PC-3 (cell line): Measurements from ENCODE around the gene STX3. TPM values are rescaled to one million over a fixed set of nuclear protein-coding genes. Genes with fewer than 3 reads are reported as not detected.
"Not testable (repeated sequence)": the region's sequence is repeated elsewhere in the genome, so short reads cannot be mapped to it uniquely, and the experiment has no call there.

Experiments
- ATAC-seq: fragments of 200-7000 bp; cut with Tn5 transposase; 2 replicates; pipeline ENCODE4 v1.9.1; 2020; ENCODE audit warnings: mild to moderate bottlenecking, moderate library complexity
- BruUV-seq: library from RNA; stranded (reverse); fragments of 400-500 nt; replicated peaks from 2 replicates; lab custom pipeline; 2021; lab: Mats Ljungman, UMichigan
- CTCF ChIA-PET: fragments of 300-600 bp; sonication (Branson Sonifier 250); formaldehyde crosslinking; loops from one replicate; lab custom pipeline; 2022; ENCODE audit warnings: antibody characterized with exemption; lab: Charles Lee
- POLR2A ChIA-PET: fragments of 300-600 bp; sonication (Branson Sonifier 250); formaldehyde crosslinking; loops from one replicate; lab custom pipeline; 2022; ENCODE audit warnings: antibody characterized with exemption; ENCODE audit not compliant: unreplicated experiment; lab: Charles Lee
- DNase-seq: peaks from one replicate; pipeline ENCODE4 v3.0.0-alpha.2; 2015
- H2AFZ ChIP-seq: fragments of 300-600 bp; sonication (generic); 2 replicates; pipeline ENCODE4 v1.6.0; 2016; ENCODE audit warnings: antibody characterized with exemption, low read length
- H3F3A ChIP-seq: fragments of 300-600 bp; sonication (generic); one replicate; pipeline ENCODE4 v1.6.0; 2017; ENCODE audit warnings: antibody characterized with exemption, low read length, control low read depth, mild to moderate bottlenecking; ENCODE audit not compliant: unreplicated experiment
- H3K27ac ChIP-seq: fragments of 300-600 bp; sonication (generic); 2 replicates; pipeline ENCODE4 v1.5.1; 2016; ENCODE audit warnings: mild to moderate bottlenecking, low read length
- H3K27me3 ChIP-seq: fragments of 300-600 bp; sonication (generic); 2 replicates; pipeline ENCODE4 v1.6.1; 2016; ENCODE audit warnings: low read length, mixed read lengths
- H3K36me3 ChIP-seq: fragments of 300-600 bp; sonication (generic); 2 replicates; pipeline ENCODE4 v1.6.1; 2016; ENCODE audit warnings: low read depth, mixed run types, low read length, mixed read lengths
- H3K4me1 ChIP-seq: fragments of 300-600 bp; sonication (generic); 2 replicates; pipeline ENCODE4 v1.5.1; 2016; ENCODE audit warnings: low read length; ENCODE audit not compliant: insufficient read depth
- H3K4me2 ChIP-seq: fragments of 300-600 bp; sonication (generic); 2 replicates; pipeline ENCODE4 v1.6.0; 2016; ENCODE audit warnings: low read length
- H3K4me3 ChIP-seq: fragments of 300-600 bp; sonication (generic); 2 replicates; pipeline ENCODE4 v1.5.1; 2016; ENCODE audit warnings: mild to moderate bottlenecking, low read length, mixed read lengths
- H3K79me2 ChIP-seq: fragments of 300-600 bp; sonication (generic); 2 replicates; pipeline ENCODE4 v1.6.1; 2017; ENCODE audit warnings: low read length, mixed read lengths
- H3K9ac ChIP-seq: fragments of 300-600 bp; sonication (generic); 2 replicates; pipeline ENCODE4 v1.6.0; 2016; ENCODE audit warnings: mild to moderate bottlenecking, low read length
- H3K9me2 ChIP-seq: fragments of 300-600 bp; sonication (generic); replicated peaks from 2 replicates; pipeline ENCODE4 v1.6.1; 2016; ENCODE audit warnings: mixed run types, low read length, mixed read lengths
- H3K9me3 ChIP-seq: fragments of 300-600 bp; sonication (generic); 2 replicates; pipeline ENCODE4 v1.6.1; 2016; ENCODE audit warnings: low read length, mixed read lengths
- H4K20me1 ChIP-seq: fragments of 300-600 bp; sonication (generic); 2 replicates; pipeline ENCODE4 v1.6.1; 2016; ENCODE audit warnings: low read length, mixed read lengths
- EZH2 ChIP-seq: fragments of 300-600 bp; sonication (generic); IDR thresholded peaks from one replicate; pipeline ENCODE4 v1.6.1; 2017; ENCODE audit warnings: antibody characterized with exemption, mild to moderate bottlenecking, low read length; ENCODE audit not compliant: unreplicated experiment
- EZH2phosphoT487 ChIP-seq: fragments of 300-600 bp; sonication (generic); IDR thresholded peaks from 2 replicates; pipeline ENCODE4 v1.6.1; 2018; ENCODE audit warnings: mild to moderate bottlenecking, antibody characterized with exemption, low read length, borderline replicate concordance
- intact Hi-C: fragments of 100-400 bp; cut with micrococcal nuclease; formaldehyde crosslinking; loops from 2 replicates; pipeline ENCODE4 v1.9.0; 2023
- total RNA-seq: library from RNA; depleted of rRNA; stranded (reverse); fragments of >200 nt; gene quantifications from 2 replicates; pipeline ENCODE4 v1.2.3, GENCODE V29; 2014
- TF ChIP-seq, protein P1 (sequence below): fragments of 300-600 bp; sonication (generic); conservative IDR thresholded peaks from 2 replicates; pipeline ENCODE4 v1.5.1; 2017; ENCODE audit warnings: antibody characterized with exemption, low read depth, mild to moderate bottlenecking, low read length

The STX3 gene
- total RNA-seq, 1 experiment from 2014 or later = 49.8 TPM

DNA sequence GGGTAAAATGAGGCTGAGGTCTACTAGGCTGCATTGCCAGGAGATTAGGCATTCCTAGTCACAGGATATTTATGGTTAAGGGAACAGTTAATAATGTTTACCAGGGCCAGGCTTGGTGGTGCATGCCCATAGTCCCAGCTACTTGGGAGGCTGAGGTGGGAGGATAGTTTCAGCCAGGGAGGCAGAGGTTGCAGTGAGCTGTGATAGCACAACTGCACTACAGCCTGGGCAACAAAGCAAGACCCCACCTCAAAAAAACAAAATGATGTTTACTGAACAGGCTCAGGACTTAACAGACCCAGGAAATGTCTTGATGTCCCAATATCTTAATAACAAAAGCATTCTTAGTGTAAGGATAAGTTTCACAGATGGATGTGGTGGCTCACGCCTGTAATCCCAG, 58.2 kb downstream of the STX3 start:
- DNase-seq (no peak), ATAC-seq (no peak)
- Histone ChIP-seq H3K4me1 (peaks cover 20% of the 10 kb centered on the region), H3K79me2 (peaks cover 21% of the 10 kb centered on the region), H4K20me1 (0 out of 2 replicates have a peak, but pooled peaks cover 3% of the 10 kb centered on the region), H3K27ac (no peak overlapping the region), H3K27me3 (no peaks in the 10 kb centered on the region), H3K9me3 (no peaks in the 10 kb centered on the region), H3K9me2 (no peaks in the 10 kb centered on the region), H3F3A (no peaks in the 10 kb centered on the region), H3K4me3 (no peak overlapping the region), H3K36me3 (peaks cover 5% of the 10 kb centered on the region; the same call in 1 of the 2 replicates), H3K9ac (no peak overlapping the region), H2AFZ (no peak overlapping the region), H3K4me2 (no peak overlapping the region)
- BruUV-seq = no TSS peak
- POLR2A ChIA-PET = no interaction called here
- TF ChIP-seq, protein P1, sequence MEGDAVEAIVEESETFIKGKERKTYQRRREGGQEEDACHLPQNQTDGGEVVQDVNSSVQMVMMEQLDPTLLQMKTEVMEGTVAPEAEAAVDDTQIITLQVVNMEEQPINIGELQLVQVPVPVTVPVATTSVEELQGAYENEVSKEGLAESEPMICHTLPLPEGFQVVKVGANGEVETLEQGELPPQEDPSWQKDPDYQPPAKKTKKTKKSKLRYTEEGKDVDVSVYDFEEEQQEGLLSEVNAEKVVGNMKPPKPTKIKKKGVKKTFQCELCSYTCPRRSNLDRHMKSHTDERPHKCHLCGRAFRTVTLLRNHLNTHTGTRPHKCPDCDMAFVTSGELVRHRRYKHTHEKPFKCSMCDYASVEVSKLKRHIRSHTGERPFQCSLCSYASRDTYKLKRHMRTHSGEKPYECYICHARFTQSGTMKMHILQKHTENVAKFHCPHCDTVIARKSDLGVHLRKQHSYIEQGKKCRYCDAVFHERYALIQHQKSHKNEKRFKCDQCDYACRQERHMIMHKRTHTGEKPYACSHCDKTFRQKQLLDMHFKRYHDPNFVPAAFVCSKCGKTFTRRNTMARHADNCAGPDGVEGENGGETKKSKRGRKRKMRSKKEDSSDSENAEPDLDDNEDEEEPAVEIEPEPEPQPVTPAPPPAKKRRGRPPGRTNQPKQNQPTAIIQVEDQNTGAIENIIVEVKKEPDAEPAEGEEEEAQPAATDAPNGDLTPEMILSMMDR = no peak
- TF ChIP-seq EZH2phosphoT487 = no peak
- CTCF ChIA-PET = no interaction called here
- intact Hi-C loops = no loop called here

DNA sequence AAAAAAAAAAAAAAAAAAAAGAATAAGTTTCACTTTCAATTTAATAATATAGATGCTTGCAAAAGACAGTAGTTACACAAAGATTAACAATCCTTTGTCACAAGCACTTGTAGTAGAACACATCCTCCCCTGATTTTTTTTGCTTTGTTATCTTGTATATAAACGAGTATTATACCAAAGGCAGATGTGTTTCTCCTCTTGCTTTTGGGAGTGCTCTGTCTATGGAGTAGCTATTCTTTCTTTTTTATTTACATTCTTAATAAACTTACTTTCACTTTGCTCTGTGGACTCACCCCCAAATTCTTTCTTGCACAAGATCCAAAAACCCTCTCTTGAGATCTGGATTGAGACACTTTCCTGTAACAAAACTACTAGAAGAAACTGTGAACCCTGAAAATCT, 58.8 kb downstream of the STX3 start:
- Histone ChIP-seq H4K20me1 (0 out of 2 replicates have a peak, but pooled peaks cover 3% of the 10 kb centered on the region), H3K9ac (peak overlapping the region; percentile 19; the same call in 1 of the 2 replicates), H3K4me3 (peak overlapping the region; percentile 55), H3F3A (no peaks in the 10 kb centered on the region), H3K36me3 (no peaks in the 10 kb centered on the region), H3K9me3 (no peaks in the 10 kb centered on the region), H3K79me2 (peaks cover 14% of the 10 kb centered on the region), H3K27ac (no peak overlapping the region), H2AFZ (peak overlapping the region; percentile 58), H3K27me3 (no peaks in the 10 kb centered on the region), H3K9me2 (no peaks in the 10 kb centered on the region), H3K4me1 (peaks cover 19% of the 10 kb centered on the region), H3K4me2 (peak overlapping the region; percentile 61)
- ATAC-seq = no peak
- no TSS peak for BruUV-seq
- intact Hi-C loops = no loop called here
- ChIA-PET POLR2A (no interaction called here), CTCF (no interaction called here)
- TF ChIP-seq, protein P1 = no peak
- TF ChIP-seq EZH2 = no peak
- no peak for TF ChIP-seq EZH2phosphoT487
- DNase-seq = no peak

DNA sequence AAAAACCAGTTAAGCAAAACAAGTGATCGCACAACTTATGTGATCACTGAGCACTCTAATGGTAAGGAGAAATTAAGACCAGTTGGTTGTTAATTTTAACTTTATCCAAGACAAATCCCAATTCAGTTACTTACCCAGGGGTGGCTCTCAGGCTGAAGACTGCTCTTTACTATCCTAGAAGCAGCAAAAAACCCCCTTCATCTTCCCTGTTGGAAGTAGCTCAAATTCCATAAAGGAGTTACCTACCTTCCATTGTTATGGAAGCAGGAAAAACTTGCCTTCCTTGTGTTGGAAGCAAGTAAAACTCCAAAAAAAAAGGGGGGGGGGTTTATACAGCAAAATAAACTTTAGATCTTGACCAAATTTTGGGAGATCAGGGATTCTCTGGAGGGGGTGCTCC, 60.6 kb downstream of the STX3 start:
- no peaks in the 10 kb centered on the region for H3F3A ChIP-seq
- ChIA-PET POLR2A (no interaction called here), CTCF (no interaction called here)
- H3K9ac ChIP-seq = no peak overlapping the region
- no peak overlapping the region for H3K27ac ChIP-seq
- intact Hi-C loops = no loop called here
- H4K20me1 ChIP-seq = no peaks in the 10 kb centered on the region
- no peak overlapping the region for H3K4me3 ChIP-seq
- H3K9me2 ChIP-seq = no peaks in the 10 kb centered on the region
- H2AFZ ChIP-seq = no peak overlapping the region
- no peaks in the 10 kb centered on the region for H3K27me3 ChIP-seq
- H3K79me2 ChIP-seq = no peaks in the 10 kb centered on the region
- no TSS peak for BruUV-seq
- ATAC-seq (no peak), DNase-seq (no peak)
- peaks cover 11% of the 10 kb centered on the region for H3K4me1 ChIP-seq
- no peak for TF ChIP-seq EZH2
- TF ChIP-seq EZH2phosphoT487 = no peak
- TF ChIP-seq, protein P1 = no peak
- H3K36me3 ChIP-seq = no peaks in the 10 kb centered on the region
- no peaks in the 10 kb centered on the region for H3K9me3 ChIP-seq
- no peak overlapping the region for H3K4me2 ChIP-seq

DNA sequence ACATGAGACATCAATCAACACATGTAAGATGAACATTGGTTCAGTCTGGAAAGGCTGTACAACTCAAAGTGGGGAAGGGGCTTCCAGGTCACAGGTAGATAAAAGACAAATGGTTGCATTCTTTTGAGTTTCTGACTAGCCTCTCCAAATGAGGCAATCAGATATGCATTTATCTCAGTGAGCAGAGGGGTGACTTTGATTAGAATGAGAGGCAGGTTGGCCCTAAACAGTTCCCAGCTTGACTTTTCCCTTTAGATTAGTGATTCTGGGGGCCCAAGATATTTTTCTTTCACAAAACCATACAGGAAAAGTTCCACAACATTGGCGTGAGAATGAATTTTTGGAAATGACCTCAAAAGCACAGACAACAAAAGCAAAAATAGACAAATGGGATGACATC, 61.3 kb downstream of the STX3 start:
- H3K9me2 ChIP-seq, intact Hi-C loops, H3K27me3 ChIP-seq, H2AFZ ChIP-seq, H3F3A ChIP-seq, H3K79me2 ChIP-seq, H3K9ac ChIP-seq, BruUV-seq, H3K36me3 ChIP-seq, H3K4me3 ChIP-seq, H3K4me2 ChIP-seq, ATAC-seq, H4K20me1 ChIP-seq, H3K4me1 ChIP-seq, H3K27ac ChIP-seq, H3K9me3 ChIP-seq, CTCF ChIA-PET, DNase-seq, POLR2A ChIA-PET: not testable (repeated sequence)
